GM21390 (cell line): ENCODE results near the gene TPRN.

Source experiments
- ATAC-seq: cut with Tn5 transposase; IDR thresholded peaks from one replicate; pipeline ENCODE4 v1.9.1; 2021; ENCODE audit not compliant: unreplicated experiment

TPRN gene

DNA sequence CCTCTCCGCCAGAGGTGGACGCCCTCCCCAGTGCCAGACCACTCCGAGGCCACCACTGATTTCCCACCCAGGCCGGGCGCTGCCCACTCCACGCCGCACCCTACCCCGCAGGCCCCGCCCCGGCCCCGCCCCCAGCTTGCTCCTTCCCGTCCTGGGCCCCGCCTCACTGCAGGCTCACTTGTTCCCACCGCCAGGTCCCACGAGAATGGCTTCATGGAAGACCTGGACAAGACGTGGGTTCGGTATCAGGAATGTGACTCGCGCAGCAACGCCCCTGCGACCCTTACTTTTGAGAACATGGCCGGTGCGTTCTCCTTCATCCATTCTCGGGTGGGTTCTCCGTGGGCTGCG is 37.2 kb downstream of the TPRN start:
- ATAC-seq: no peak

DNA sequence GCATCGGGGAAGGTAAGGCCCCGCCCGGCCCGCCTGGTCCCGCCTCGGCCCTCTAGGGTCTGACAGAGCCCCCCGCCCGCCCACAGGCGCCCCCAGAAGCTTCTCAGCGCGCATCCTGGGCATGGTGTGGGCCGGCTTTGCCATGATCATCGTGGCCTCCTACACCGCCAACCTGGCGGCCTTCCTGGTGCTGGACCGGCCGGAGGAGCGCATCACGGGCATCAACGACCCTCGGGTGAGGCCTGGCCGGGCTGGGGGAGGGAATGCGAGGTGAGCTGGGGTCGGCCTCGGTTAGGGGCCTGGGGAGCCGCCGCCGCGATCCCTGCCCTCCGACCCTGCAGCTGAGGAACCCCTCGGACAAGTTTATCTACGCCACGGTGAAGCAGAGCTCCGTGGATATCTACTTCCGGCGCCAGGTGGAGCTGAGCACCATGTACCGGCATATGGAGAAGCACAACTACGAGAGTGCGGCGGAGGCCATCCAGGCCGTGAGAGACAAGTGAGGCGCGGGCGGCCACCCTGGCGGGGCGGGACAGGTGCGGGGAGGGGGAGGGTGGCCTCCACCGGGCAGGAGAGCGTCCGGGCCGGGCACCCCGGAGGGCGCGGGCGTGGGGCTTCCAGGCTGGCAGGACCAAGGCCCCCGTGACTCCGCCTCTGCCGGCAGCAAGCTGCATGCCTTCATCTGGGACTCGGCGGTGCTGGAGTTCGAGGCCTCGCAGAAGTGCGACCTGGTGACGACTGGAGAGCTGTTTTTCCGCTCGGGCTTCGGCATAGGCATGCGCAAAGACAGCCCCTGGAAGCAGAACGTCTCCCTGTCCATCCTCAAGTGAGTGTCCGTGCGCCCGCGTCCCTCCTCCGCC is 37.8 kb downstream of the TPRN start:
- ATAC-seq: no peak

DNA sequence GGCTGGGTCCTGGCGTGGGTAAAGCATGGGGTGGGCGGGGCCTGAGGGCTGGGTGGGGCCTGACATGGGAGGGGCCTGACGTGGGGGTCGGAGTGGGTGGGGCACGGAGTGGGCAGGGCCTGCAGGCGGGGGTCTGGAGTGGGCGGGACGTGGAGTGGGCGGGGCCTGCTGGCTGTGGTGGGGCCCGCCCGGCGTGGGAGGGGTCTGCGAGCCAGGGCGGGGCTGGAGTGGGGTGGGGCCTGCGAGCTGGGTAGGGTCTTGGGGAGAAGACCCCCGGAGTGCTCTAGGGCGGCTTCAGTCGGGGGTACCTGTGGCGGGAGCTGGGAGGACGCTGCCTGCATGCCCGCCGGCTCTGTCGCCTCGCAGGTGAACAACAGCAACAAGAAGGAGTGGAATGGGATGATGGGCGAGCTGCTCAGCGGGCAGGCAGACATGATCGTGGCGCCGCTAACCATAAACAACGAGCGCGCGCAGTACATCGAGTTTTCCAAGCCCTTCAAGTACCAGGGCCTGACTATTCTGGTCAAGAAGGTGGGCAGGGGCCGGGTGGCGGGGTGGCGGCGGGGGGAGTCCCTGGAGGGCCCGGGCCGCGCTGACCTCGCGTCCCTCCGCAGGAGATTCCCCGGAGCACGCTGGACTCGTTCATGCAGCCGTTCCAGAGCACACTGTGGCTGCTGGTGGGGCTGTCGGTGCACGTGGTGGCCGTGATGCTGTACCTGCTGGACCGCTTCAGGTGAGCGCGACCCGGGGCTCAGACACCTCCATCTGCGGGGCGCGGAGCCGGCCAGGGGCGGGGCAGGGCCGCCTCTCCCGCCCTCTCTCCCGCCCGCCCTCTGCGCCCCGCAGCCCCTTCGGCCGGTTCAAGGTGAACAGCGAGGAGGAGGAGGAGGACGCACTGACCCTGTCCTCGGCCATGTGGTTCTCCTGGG is 38.7 kb downstream of the TPRN start:
- ATAC-seq: no peak

DNA sequence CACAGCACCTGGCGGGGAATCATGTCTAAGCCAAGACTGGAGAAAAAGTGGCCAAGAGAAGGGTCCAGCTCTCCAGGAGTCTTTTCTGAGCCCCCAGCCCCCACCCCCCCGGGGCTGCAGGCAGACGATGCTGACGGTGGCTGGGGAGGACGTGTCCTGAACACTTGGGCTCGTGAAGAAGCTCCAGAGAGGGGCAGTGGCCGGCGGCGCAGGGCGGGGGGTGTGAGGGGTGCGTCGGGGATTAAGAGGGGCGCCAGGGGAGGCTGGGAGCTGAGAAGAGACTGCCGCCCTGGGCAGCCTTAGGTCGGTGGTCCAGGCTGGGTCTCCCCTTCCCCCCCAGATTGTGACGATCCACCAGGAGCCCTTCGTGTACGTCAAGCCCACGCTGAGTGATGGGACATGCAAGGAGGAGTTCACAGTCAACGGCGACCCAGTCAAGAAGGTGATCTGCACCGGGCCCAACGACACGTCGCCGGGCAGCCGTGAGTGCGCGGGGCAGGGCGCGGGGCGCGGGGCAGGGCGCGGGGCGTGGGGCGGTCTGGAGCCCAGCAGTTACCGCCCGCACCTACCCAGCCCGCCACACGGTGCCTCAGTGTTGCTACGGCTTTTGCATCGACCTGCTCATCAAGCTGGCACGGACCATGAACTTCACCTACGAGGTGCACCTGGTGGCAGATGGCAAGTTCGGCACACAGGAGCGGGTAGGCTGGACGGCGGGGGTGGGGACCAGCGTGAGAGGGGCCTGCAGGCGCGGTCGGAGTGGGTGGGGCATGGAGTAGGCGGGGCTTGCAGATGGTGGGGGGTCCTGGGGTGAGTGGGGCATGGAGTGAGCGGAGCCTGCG is 39.6 kb downstream of the TPRN start:
- ATAC-seq: no peak

DNA sequence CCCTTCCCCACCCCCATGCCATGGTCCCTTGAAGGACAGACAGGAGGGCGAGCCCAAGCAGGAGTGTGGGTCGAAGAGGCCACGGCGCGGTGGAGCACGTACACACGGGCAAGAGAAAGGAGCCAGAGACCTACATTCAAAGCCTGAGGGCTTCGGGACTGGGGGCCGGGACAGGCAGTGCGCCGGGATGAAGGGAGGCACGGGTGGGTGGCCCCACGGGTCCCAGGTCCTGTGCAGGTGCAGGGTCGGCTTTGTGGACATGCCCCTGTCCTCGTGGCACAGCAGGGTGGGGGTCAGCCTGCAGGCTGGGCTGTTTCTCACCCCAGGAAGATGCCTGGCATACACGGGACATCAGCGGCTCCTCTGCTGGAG is 40.5 kb downstream of the TPRN start:
- ATAC-seq: no peak

DNA sequence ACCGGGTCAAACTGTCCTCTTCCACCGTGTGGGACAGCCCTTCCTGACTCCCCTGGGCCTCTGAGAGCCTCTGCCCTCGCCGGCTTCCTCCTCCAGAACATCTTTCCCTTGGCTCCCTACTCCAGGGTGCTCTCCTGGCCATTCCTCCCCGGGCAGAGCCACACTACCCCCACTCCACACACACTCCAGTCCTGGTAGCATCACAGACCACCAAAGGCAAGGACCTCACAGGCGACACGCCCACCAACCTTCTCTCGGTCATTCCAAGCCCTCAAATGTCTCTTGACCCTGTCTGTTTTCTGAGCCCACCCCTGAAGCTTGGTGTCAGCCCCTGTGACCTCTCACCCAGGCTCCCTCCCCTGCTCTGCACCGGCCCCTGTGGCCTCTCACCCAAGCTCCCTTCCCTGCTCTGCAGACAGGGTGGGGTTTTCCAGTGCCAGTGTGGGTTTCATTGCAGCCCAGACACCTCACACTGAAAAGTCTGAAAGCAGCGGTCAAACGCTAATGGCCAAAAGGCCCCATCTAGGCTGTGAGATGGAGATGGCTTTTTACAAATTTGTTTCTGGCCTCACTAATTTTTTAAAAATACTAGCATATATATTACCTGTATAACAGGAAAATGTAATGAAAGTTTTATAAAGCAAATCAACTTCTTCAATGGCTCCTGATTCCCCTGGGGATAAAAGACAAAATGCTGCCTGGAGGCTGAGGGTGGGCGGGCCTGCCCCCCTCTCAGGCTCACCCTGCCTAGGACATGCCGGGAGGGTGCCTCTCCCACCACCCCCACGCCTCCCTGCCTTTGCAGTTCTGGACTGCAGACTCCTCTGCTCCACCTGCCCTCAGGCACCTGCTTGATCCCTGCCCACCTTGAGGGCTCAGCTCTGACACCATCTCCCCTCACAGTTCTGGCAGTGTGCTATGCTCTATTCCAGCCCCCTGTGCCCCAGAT is 41.2 kb downstream of the TPRN start:
- no peak for ATAC-seq

DNA sequence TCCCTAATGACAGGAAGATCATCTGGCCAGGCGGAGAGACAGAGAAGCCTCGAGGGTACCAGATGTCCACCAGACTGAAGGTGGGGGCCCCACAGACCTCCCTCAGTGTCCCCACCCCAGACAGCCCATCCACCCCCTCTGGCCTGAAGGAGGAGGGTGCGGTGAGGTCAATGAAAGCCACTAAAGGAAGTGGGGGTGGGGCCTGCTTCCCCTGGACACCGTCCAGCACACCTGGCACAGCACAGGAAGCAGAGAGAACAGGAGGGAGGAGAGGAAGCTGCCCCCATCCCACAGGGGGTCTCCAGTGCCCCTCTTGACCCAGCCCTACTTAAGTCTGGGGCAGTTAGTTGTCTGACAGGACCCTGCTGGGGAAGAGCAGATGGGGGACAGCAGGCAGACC is 41.9 kb downstream of the TPRN start:
- ATAC-seq: no peak

DNA sequence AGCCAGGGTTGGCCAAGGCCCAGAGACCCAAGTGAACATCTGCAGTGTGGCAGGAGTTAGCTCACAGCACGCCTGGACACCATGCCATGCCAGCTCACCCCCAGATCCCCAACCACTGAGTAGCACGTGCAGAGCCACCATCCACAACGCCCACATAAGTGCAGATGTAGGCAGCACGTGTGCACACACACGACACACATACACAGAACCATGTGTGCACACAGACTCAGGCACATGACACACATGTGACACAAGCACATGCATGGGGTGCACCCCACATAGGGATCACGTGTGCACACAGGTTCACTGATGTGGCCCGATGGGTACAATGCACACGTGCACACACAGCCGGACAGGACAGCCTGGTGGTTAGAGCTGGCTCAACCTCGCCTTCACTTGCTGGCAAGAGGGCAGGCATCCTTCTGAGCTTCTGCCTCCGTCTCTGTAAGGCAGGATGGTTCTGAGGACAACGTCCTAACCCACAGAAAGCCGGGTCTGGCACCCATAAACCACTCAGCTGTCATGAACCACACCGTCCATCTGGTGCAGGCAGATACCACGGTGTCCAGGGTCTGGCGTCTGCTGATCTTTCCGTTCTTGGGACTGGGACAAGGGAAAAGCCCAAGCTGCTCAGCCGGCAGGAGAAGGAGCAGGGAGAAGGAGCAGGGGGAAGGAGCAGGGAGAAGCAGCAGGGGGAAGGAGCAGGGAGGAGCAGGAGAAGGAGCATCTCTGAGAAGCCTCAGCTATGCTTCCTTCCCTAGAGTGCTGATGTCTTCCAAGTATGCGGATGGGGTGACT is 42.7 kb downstream of the TPRN start:
- no peak for ATAC-seq

DNA sequence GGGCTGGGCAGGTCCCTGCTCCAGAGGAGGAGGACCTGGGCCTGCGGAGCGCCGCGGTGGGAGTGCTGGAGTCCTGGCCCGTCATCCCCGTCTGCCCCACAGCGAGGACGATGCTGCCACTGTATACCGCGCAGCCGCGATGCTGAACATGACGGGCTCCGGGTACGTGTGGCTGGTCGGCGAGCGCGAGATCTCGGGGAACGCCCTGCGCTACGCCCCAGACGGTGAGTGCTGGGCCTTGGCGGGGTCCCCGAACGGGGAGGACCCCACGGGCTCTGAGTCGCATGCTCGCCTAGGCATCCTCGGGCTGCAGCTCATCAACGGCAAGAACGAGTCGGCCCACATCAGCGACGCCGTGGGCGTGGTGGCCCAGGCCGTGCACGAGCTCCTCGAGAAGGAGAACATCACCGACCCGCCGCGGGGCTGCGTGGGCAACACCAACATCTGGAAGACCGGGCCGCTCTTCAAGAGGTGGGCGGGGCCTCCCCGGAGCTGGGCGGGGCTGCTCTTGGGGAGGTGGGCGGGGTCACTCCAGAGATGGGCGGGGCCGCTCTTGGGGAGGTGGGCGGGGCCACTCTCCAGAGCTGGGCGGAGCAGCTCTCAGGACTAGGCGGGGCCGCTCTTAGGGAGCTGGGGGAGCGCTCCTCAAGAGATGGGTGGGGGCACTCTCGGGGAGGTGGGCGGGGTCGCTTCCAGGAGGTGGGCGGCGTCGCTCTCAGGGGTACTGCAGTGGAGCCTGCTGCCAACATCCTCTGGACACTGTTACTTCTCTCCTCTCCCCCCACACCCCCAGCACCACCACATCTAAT is 43.8 kb downstream of the TPRN start:
- ATAC-seq: no peak

DNA sequence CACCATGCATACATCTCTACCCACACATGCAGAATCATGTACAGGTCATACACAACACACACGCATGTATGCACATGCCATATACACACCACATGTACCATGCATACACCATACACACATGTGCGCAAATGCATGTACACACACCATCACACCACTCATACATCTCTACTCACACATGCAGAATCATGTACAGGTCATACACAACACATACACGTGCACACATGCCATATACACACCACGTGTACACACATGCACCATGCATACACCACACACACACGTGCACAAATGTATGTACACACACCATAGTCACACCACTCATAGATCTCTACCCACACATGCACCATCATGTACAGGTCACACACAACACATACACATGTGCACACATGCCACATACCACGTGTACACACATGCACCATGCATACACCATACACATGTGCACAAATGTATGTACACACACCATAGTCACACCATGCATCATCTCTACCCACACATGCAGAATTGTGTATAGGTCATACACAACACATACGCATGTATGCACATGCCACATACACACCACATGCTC is 47.6 kb downstream of the TPRN start:
- no peak for ATAC-seq

DNA sequence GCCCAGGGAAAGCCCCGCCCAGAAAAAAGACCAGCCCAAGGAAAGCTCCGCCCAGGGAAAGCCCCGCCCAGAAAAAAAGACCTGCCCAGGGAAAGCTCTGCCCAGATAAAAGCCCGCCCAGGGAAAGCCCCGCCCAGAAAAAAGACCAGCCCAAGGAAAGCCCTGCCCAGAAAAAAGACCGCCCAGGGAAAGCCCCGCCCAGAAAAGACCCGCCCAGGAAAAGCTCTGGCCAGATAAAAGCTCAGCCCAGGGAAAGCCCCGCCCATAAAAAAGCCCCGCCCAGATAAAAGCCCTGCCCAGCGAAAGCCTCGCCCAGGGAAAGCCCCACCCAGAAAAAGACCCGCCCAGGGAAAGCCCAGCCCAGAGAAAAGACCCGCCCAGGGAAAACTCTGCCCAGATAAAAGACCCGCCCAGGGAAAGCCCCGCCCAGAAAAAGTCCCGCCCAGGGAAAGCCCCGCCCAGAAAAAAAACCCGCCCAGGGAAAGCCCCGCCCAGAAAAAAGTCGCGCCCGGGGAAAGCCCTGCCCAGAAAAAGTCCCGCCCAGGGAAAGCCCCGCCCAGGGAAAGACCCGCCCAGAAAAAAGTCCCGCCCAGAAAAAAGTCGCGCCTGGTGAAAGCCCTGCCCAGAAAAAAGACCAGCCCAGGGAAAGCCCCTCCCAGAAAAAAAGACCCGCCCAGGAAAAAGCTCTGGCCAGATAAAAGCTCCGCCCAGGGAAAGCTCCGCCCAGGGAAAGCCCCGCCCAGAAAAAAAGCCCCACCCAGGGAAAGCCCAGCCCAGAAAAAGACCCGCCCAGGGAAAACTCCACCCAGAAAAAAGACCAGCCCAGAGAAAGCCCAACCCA is 49.7 kb downstream of the TPRN start:
- peak; percentile 46 for ATAC-seq

DNA sequence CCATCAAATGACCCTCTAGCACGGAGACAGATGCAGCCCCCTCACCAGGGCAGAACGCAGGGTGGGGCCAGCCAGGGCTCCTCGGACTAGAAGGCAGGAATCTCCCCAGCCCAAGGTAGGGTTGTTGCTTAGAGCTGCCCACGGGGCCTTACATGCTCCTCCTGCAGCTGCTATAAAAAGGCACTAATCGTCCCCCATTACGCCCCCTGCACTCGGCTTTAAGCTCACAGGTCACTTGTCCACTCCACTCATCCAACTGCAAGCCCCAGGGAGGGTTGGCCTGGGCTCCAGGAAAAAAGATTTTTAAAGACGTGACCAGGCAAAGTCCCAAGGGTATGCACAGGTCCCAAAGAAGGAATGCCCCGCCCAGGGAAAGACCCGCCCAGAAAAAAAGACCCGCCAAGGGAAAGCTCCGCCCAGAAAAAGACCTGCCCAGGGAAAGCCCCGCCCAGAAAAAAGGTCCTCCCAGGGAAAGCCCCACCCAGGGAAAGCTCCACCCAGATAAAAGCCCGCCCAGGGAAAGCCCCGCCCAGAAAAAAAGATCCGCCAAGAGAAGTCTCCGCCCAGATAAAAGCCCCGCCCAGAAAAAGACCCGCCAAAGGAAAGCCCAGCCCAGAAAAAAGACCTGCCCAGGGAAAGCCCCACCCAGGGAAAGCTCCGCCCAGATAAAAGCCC is 50.5 kb downstream of the TPRN start:
- ATAC-seq: peak; percentile 22

DNA sequence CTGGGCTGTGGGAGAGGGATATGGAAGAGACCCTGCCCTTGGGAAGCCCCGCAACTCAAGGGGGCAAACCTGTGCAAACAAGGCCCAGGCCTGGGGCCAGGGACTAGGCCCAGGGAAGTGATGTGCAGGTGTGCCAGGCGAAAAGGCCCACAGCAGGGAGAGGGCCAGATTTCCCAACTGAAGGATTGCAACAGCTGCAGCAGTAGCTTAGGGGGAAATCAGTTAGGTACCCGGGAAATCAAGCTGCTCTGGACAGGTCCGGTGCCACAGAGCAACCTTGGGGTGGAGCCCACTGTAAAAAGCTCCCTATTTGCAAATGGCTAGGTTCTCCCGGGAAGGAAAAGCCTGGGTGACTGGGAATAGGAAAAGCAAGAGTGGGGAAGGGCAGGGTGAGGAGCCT is 51.2 kb downstream of the TPRN start:
- no peak for ATAC-seq

DNA sequence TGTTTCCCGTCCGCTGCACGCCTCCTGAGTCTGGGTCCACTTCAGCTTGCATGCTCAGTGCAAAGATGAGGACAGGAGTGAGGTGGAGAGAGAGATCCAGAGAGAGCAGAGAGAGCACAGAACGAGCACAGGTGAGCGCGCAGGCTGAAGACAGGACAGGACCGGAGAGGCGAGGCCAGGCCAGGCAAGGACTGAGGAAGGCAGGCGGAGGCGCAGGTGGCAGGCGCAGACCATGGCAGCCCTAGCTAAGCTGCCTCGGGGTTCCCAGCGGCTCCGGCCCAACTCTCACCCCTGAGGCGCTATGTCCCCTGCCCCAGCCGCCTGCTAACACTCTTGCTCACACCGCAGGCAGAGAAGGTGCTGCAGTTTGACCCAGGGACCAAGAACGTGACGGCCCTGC is 51.9 kb downstream of the TPRN start:
- no peak for ATAC-seq

DNA sequence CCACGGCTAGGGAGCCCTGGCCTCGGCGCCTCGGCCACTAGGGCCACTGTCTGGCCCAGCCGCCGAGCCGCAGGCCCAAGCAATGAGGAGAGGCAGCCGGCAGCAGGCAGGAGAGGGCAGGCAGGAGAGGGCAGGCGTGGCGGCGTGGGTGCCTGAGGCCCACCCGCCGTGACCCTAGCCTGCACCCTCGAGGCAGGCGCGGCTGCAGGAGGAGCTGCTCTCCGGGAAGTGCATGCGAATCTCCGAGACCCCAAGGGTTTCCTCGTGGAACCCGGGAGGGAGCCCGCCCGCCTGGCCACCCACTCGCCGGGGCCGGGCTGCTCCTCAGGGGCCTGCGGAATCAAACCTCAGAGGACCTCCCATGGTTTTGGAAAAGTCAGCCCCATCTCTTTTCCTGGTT is 52.3 kb downstream of the TPRN start:
- no peak for ATAC-seq

DNA sequence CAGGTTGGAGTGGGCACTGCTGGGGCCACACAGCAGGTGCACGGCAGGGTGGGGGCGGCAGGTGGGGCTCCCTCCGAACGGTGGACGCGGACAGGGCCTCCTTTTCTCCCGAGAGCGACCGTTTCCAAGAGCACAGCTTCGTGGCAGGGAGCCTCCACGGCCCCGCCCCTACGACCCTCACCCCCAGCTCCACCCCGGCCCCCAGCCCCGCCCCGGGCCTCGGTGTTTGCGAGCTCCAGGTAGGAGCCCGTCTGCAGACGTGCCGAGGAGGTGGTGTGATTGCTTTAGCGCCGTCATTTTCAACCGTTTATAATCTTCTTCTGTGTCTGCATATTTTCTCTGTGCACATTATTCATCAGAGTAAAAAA is 52.8 kb downstream of the TPRN start:
- no peak for ATAC-seq
